Right renal pelvis (tissue), 4 donors: Measurements from ENCODE around the gene NMNAT2. TPM values are rescaled to one million over a fixed set of nuclear protein-coding genes. Genes with fewer than 3 reads are reported as not detected.
"Not testable (repeated sequence)": the region's sequence is repeated elsewhere in the genome, so short reads cannot be mapped to it uniquely, and the experiment has no call there.

Experiments used
- DNase-seq, 4 donors: peaks; one replicate each; pipeline ENCODE4 v3.0.0-alpha.2; 2013; ENCODE audit warnings: low read depth in 4 of 4, low spot score in 3 of 4, missing footprints in 1 of 4
- polyA plus RNA-seq, 4 donors: library from polyadenylated mRNA; unstranded; fragments of 120-200 nt; gene quantifications; one replicate each; pipeline ENCODE4 v1.2.1, GENCODE V29; 2013; ENCODE audit not compliant: insufficient read length in 4 of 4

NMNAT2 gene
- polyA plus RNA-seq, 4 donors: 3.4 to 4.6 (median 3.5) TPM

DNA sequence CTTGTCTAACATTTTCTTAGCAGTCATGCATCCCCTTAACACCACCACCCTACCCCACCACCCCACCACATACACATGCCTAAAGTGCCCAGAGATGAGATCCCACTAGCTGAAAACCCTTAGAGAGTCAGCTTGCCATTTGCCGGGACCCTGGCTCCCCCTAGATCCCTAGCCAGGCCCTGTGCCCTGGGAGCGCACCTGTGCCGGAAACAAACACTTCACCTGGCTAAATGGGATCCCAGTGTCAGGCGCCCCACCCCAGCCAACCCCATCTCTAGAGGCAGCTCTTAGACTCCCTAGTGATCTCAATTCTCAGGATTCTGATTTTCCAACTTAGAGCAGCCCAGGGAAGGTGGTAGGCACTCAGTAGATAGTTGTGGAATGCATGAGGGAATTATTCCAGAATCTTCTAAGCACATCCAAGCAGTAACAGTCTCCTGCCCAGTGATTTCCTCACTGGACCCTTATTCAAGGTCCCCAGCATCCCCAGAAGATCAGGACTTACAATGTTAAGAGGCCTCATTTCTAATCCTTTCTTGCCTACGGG, 126.9 kb downstream of the NMNAT2 start:
- DNase-seq: no peak

DNA sequence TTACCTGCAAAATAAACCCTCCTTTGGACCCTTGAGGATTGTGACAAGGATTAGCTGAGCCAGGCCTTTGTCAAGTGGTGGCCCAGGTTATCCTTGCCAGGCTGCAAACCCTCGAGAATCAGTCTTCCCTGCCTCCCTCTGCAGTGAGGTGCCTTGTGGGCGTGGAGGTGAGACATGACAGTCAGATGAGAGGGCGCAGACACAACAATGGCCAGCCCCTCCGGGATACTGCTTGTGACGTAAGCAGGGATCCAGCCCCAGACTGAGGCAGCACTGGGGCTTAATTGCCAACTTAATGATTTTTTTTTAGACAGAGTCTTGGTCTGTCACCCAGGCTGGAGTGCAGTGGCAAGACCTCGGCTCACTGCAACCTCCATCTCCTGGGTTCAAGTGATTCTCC, 127.6 kb downstream of the NMNAT2 start:
- DNase-seq: no peak

DNA sequence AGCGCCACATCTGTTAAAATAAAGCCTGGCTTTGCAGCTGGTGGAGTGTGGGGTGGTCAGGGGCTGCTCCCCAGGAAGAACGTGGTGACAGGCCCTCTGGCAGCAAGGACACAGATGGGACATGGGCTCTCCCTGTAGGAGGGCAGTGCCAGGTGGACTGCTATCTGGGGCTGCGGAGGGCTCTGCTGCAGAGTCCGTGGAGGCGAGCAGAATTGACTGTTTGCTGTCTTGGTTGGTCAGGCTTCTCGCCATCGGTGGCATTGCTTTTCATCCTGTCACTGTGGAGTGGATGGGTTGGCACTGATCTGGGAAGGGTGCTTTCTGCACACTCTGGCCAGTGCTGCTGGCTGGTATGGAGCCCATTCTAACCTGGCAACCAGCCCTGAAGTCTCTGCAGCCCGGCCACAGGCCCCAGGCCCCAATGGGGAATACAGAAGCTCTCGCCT, 129.1 kb downstream of the NMNAT2 start:
- DNase-seq: no peak

GRCh38 chr1:183288583-183288982, 129.6 kb downstream of the NMNAT2 start:
- DNase-seq: no peak

DNA sequence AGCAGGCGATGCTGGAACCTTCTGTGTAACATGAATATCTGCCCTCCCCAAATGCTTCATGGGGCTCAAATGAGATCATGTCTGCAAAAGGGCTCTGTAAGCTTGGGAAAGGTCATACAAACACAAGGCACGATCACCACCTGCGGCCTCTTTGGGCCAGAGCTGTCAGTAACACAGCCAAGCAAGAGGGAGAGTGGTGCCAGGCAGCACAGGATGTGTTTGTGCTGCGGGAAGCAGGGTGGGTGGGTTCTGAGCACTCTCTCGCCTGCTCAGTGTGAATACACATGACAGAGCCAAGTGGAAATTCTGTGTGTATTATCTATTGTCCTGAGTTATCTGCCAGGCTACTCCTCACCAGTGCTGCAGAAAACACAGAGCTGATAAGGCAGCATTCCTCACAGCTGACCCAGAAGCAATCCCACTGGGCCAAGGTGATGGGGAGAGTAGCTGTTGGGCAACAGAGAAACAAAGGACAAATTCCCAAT, 130.9 kb downstream of the NMNAT2 start:
- no peak for DNase-seq

GRCh38 chr1:183285746-183286145, 132.4 kb downstream of the NMNAT2 start:
- DNase-seq: no peak

- no peak for DNase-seq
Observed at GRCh38 chr1:183285256-183285655, 132.9 kb downstream of the NMNAT2 start.

- DNase-seq: no peak
Observed at GRCh38 chr1:183284086-183284485, 134.1 kb downstream of the NMNAT2 start.

DNA sequence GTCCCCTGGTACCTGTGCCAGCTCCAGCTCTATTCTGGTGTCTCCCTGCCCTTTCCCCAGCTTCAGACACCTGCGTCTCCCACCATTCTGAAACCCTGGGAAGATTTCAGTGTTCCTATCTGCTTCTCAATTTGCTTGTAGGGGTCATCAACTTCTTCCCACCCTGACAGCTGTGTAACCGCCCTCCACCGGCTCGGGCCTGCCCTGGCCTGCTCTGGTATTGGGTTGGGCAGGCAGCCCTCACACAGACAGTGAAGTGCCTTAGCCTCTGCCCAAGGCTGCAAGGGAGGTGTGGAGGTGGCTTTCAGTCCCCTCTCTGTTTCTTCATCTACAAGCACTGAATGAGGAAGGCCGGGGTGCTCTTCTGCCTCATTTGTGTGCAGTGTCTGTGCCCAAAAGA, 134.9 kb downstream of the NMNAT2 start:
- no peak for DNase-seq

- DNase-seq: no peak
Observed at GRCh38 chr1:183282101-183282855, 135.9 kb downstream of the NMNAT2 start.

GRCh38 chr1:183281553-183282091, 136.6 kb downstream of the NMNAT2 start:
- peak; percentile 86 to 91 (median 87) for DNase-seq

- no peak for DNase-seq
Observed at GRCh38 chr1:183281039-183281438, 137.1 kb downstream of the NMNAT2 start.

GRCh38 chr1:183279835-183280234, 138.3 kb downstream of the NMNAT2 start:
- no peak for DNase-seq

GRCh38 chr1:183278739-183279591, 139.2 kb downstream of the NMNAT2 start:
- DNase-seq: no peak

DNA sequence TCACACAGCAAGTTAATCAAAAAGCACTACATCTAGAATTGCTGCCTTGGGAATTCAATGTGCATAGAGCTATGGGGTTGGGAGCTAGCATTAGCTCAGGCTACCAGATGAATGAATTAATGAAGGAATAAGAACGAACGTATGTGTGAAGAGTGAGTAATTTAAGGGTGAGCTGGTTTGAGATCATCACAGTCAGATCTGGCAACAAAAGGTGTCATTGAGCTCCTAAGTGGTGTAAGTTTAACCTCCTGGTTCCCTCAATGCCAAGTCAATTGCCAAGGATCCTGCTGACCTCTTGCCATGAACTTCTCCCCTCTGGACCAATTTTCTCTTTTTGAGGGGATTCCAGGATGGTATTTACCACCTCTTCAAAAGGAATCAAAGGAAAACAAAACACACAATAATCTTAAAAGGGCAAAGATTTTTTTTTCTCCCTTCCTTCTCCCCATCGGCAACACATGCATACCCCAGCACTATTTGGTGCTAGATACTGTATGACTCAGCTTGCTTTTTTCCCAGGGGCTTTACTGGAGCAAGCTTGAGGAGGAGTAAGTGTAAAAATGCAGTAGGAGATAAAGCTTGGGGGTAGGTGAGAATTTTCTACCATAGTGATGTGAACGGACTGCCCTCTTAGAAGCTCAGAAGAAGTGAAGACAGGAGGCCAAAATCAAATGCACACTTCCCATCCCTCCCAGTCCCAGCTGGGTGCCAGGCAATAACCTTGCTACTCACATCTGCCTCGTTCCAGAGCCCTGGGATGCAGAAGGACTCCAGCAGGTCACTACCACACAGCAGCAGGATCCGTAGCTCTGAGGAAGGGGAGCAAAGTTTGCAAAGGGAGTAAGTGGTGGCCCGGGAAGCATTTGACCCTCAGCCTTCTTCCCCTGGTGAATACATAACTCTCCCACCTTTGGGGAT, 140.1 kb downstream of the NMNAT2 start:
- no peak for DNase-seq

DNA sequence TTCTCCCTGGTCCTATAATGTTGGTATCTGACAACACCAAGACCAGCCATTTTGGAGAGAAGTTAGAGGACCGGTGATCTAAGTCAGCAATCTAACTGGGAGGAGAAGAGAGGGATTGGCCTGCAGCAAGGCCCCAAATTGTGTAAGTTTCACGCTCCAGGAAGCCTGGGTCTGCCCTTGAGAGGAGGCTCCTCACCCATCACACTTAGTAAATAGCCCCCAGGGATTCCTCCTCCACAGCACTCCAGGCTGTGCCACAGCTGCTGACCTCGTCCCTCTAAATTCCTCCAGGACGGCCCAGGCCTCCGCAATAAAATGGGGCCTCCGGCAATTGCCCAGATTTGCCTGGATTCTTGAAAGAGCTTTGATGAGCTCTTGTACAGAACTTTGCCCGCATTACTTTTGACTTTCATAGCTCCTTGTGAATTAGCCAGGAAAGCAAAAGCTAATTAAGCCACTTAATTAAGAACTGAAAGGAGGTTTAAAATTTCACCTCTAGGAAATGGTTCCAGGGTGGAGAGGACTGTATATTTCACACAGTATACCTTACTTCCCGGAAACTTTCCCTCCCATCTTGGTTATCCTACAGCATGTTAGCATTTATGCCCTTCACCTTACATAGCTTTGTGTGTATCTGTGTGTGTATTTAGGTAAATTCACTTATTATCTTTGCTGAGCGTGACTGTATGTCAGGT, 141.6 kb downstream of the NMNAT2 start:
- DNase-seq: no peak

DNA sequence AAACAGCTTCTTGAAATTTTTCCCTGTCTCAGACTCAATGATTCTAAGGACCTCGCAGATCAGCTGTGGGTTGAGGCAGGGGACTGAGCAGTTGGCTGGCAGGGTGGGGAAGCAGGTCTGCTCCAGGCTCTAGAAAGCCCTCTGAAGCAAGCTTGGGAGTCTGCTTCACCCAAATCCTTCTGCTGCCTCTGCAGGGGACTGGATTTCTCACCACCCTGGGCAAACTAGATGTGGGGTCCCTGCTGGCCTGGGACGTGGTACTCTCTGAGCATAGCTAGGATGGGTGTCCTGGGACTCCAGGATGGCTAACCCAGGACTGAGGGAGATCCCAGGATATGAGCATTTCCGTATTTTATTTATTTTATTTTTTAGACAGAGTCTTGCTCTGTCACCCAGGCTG, 142.9 kb downstream of the NMNAT2 start:
- no peak for DNase-seq

DNA sequence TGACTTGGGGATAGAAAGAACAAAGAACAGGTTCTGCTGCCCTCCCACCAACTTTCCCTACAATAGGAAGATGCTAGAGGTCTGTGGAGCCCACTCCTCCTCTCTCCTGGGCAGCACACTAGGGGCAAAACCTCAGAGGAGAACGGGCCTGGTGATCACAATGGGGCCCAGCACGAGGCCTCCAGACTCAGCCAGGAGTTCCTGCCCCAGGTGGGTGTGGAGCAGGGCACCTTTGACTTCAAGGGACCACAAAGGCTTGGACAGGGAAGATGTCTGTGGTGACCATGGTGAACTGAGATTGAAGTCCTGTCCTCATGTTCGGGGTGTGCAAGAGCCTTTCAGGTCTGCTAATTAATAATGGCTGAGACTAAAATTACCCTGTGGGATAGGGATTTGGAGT, 143.3 kb downstream of the NMNAT2 start:
- no peak for DNase-seq

- DNase-seq: not testable (repeated sequence)
Observed at GRCh38 chr1:183273984-183274383, 144.2 kb downstream of the NMNAT2 start.
